Stimulated activated CD8-positive, alpha-beta memory T cell treated with anti-CD3 and anti-CD28 coated beads, Interleukin-15, amount 100 ng/mL, for 48 hours (primary cell): ENCODE results near the gene RBPJ.
A peak's percentile ranks its signal among the peaks of the same experiment; 100 is the strongest.

ENCODE experiments used
- DNase-seq, 2 donors: peaks; one replicate each; pipeline ENCODE4 v3.0.0-alpha.2; 2020; ENCODE audit warnings: low read depth in 2 of 2

The RBPJ gene

GRCh38 chr4:26320538-26321372 lies at the start of gene RBPJ:
RBPJ (plus strand) TSS chr4:26321014; CDS start chr4:26321029, 15 bp downstream.
- peak; percentile 68 to 74 for DNase-seq

GRCh38 chr4:26271703-26272102 lies 49.1 kb upstream of the RBPJ start:
- no peak for DNase-seq

GRCh38 chr4:26272654-26273615 lies 47.9 kb upstream of the RBPJ start:
- no peak for DNase-seq

GRCh38 chr4:26273616-26273980 lies 47.2 kb upstream of the RBPJ start:
- DNase-seq = no peak

GRCh38 chr4:26275281-26275680 lies 45.5 kb upstream of the RBPJ start:
- DNase-seq = no peak

- DNase-seq = no peak
Observed at GRCh38 chr4:26279446-26279845, 41.4 kb upstream of the RBPJ start.

- DNase-seq = no peak
Observed at GRCh38 chr4:26281881-26282280, 38.9 kb upstream of the RBPJ start.

GRCh38 chr4:26284536-26284935 lies 36.3 kb upstream of the RBPJ start:
- DNase-seq = no peak

GRCh38 chr4:26285272-26285671 lies 35.5 kb upstream of the RBPJ start:
- DNase-seq = no peak

GRCh38 chr4:26287756-26288155 lies 33.1 kb upstream of the RBPJ start:
- DNase-seq = no peak

GRCh38 chr4:26288355-26288909 lies 32.4 kb upstream of the RBPJ start:
- DNase-seq = peak; percentile 21 to 38

- no peak for DNase-seq
Observed at GRCh38 chr4:26289401-26289800, 31.4 kb upstream of the RBPJ start.

GRCh38 chr4:26290321-26290720 lies 30.5 kb upstream of the RBPJ start:
- DNase-seq = no peak

- no peak for DNase-seq
Observed at GRCh38 chr4:26294904-26295303, 25.9 kb upstream of the RBPJ start.

- DNase-seq = no peak
Observed at GRCh38 chr4:26296021-26296420, 24.8 kb upstream of the RBPJ start.

GRCh38 chr4:26296514-26296913 lies 24.3 kb upstream of the RBPJ start:
- no peak for DNase-seq

GRCh38 chr4:26297219-26297618 lies 23.6 kb upstream of the RBPJ start:
- DNase-seq = no peak

GRCh38 chr4:26298198-26298947 lies 22.4 kb upstream of the RBPJ start:
- DNase-seq = no peak

- no peak for DNase-seq
Observed at GRCh38 chr4:26299254-26299882, 21.4 kb upstream of the RBPJ start.

GRCh38 chr4:26300314-26301307 lies 20.2 kb upstream of the RBPJ start:
- DNase-seq = no peak
